Stimulated activated naive CD8-positive, alpha-beta T cell treated with anti-CD3 and anti-CD28 coated beads, Interleukin-15, Interleukin-2, amounts not matched to agents 100 U/mL and 50 U/mL, for 24 hours (primary cell): ENCODE results near the gene GRID2IP.
"Not testable (repeated sequence)": the region's sequence is repeated elsewhere in the genome, so short reads cannot be mapped to it uniquely, and the experiment has no call there.

Experiments
- ATAC-seq: fragments of 150-1000 bp; cut with Tn5 transposase; one replicate; pipeline ENCODE4 v1.10.0; 2021
- DNase-seq: peaks from one replicate; pipeline ENCODE4 v3.0.0; 2021

GRID2IP gene

GRCh38 chr7:6551016-6551511 lies at the start of gene GRID2IP:
GRID2IP (minus strand) TSS chr7:6551461; CDS start chr7:6551436, 25 bp downstream.
- DNase-seq (no peak), ATAC-seq (no peak)

DNA sequence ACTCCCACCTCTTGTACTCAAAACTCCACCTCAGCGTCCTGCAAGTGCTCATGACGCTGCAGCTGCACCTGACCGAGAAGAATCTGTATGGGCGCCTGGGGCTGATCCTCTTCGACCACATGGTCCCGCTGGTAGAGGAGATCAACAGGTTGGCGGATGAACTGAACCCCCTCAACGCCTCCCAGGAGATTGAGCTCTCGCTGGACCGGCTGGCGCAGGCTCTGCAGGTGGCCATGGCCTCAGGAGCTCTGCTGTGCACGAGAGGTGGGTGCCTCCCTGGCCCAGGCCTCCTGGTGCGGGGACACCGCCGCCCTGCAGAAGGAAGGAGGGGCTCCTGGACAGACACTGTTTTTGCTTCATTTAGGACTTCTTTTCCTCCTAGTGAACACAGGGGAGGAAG lies 48.8 kb upstream of the GRID2IP start:
- DNase-seq (no peak), ATAC-seq (no peak)

- DNase-seq (no peak), ATAC-seq (peak; percentile 3)
Measured at GRCh38 chr7:6590645-6591110, 39.4 kb upstream of the GRID2IP start.

GRCh38 chr7:6589829-6590644 lies 38.8 kb upstream of the GRID2IP start, which contains the start of gene INTS15:
INTS15 (plus strand) TSS chr7:6590021; CDS start chr7:6590284, 263 bp downstream.
- ATAC-seq, result peak; percentile 94
- DNase-seq, result peak; percentile 89

- DNase-seq (no peak), ATAC-seq (no peak)
Measured at GRCh38 chr7:6589151-6589828, 38.0 kb upstream of the GRID2IP start.

GRCh38 chr7:6588566-6588965 lies 37.3 kb upstream of the GRID2IP start:
- no peak for ATAC-seq
- no peak for DNase-seq

GRCh38 chr7:6585746-6586432 lies 34.6 kb upstream of the GRID2IP start:
- not testable (repeated sequence) for ATAC-seq, DNase-seq

GRCh38 chr7:6579446-6579845 lies 28.2 kb upstream of the GRID2IP start:
- no peak for DNase-seq
- ATAC-seq, result no peak

- no peak for ATAC-seq
- DNase-seq, result no peak
Measured at GRCh38 chr7:6578114-6579084, 27.1 kb upstream of the GRID2IP start.

DNA sequence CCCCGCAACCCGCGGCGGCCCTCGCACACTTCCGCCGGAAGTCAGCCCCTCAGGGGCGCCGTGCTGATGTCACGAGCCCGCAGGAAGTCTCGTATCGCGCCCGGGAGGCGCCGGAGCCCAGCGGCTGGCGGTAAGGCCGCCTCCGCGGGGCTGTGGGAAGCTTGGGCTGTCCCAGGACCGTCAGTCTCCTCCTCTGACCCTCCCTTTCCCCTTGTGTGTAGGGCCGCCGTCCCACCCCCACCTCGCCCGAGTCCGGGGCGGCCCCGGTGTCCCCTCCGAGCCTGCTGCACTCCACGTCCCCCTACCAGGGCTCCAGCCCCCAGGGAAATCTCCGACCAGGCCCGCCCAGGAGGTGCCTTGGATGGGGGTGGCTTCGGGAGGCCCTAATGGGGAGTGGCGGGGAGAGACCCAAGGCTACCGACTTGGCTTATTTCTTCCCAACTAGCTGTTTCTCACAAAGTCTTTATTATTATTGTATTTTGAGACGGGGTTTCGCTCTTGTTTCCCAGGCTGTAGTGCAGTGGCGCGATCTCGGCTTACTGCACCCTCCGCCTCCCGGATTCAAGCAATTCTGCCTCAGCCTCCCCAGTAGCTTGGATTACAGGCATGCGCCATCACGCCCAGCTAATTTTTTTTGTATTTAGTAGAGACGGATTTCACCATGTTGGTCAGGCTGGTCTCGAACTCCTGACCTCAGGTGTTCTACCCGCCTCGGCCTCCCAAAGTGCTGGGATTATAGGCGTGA lies 26.3 kb upstream of the GRID2IP start, which contains the start of gene ZDHHC4:
TSS of gene ZDHHC4 (plus strand) at position 86 of the 745 bp plus-strand sequence. CDS start 3,108 bp downstream, outside the sequence.
- DNase-seq (peak; percentile 94), ATAC-seq (peak; percentile 99)

DNA sequence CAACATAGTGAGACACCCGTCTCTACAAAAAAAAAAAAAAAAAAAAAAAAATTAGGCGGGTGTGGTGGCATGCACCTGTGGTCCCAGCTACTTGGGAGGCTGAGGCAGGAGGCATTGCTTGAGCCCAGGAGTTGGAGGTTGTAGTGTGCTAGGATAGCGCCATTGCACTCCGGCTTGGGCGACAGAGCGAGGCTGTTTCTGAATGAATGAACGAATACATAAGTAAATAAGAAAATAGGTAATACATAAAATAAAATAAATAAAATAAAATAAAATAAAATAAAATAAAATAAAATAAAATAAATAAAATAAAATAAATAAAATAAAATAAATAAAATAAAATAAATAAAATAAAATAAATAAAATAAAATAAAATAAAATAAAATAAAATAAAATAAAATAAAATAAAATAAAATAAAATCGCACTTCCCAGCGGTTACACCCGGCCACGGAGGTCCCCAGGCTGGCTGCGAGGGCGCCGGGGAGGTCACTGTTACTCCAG lies 25.7 kb upstream of the GRID2IP start:
- DNase-seq, result peak; percentile 19
- not testable (repeated sequence) for ATAC-seq

DNA sequence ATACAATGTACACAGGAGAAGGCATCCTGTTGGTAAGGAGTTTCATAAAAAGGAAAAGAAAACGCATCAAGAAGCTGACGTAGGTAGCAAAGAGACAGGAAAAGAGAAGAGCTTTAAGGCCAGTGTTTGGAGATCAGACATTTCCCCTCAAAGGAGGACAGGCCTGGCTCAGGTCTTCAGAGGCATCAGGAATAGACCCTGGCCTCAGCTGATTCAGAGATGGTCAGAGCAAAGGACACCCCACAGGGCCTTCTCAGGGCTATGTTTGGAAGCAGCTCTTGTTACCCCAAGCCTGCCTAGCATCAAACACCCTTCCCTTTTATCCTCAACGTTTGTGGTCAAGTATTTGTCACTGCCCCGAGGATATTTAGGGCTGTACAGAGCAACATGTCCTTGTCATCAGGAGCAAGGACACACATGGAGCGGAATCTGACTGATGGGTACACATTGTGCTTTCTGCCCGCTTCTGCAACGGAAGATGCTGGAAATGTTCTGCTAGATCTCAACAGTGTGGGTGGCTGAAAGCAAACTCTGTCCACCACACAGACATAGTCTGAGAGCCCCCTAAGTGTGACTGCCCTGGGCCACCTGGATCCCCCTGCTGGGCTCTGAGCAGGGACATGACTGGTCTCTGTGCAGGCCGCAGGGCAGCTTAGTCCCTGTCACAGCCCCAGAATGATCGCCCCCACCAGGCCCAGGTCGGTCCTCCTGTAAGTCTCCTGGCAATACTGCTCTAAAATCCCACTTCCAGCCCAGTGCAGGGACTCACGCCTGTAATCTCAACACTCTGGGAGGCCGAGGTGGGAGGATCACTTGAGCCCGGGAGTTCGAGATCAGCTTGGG lies 25.0 kb upstream of the GRID2IP start:
- ATAC-seq, result no peak

DNA sequence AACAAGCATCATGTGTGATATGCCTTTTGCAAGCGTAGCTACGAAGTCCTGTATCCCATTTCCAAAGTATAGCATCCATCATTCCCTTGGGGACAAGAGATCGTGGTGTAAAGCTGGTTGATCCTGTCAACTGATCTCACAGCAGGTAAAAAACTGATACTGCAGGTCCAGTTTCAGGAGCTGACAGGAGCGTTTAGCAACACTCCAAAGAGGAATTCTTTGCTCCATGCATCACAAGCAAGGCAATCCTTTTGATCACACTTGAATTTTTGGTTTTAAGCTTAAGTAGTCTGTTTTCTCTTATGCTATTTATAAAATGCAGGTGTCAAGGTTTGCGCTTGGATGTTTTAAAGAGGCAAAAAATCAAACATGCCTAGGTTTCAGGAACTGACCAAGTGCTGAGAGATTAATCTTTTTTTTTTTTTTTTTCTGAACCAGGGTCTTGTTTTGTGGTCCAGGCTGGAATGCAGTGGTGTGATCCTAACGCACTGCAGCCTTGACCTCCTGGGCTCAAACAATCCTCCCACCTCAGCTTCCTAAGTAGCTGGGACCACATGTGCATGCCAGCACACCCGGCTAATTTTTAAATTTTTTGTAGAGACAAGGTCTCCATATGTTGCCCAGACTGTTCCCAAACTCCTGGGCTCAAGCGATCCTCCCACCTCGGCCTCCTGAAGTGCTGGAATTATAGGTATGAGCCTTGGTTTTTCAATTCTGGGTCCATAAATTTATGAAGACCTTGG lies 24.2 kb upstream of the GRID2IP start:
- DNase-seq (no peak), ATAC-seq (no peak)

More for the DNA sequence above, 25.0 kb upstream of the GRID2IP start:
- DNase-seq, result peak; percentile 16

DNA sequence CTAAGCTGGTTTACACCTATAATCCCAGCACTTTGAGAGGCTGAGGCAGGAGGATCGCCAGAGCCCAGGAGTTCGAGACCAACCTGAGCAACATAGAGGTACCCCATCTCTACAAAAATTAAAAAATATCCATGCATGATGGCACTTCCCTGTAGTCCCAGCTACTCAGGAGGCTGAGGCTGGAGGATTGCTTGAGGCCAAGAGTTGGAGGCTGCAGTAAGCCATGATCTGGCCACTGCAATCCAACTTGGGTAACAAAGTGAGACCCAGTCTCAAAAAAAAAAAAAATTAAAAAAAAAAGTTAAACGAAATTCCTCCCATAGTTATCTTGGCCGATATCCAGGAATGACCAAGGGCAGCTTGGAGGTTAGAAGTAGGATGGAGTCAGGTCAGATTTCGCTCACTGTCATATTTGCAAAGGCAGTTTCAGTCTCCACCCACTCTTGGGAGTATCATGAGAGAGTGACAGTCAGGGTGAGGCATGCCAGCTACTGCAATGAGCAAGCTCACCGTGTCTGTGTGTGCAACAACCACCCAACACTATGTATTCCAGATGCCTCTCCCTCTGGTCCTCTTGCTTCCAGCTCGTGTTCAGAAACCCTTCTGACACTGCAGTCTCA lies 20.0 kb upstream of the GRID2IP start:
- ATAC-seq (peak; percentile 30), DNase-seq (no peak)

DNA sequence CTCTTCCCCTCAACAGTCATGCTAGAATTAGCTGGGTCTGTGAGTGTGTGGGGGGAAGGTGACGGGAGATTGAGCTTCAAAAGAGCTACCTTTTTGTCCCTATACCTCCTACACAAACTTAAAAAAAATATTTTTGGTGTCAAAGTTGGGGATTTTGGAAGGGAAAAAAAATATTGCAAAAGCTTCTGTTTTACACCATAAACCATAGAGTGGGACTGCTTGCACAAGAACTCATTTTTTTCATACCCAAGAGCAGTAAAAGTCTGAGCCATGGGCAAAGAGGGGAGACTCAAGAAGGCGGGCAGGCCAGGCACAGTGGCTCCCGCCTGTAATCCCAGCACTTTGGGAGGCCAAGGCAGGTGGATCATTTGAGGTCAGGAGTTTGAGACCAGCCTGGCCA lies 16.6 kb upstream of the GRID2IP start:
- DNase-seq (no peak), ATAC-seq (no peak)

- ATAC-seq, result no peak
- no peak for DNase-seq
Measured at GRCh38 chr7:6565655-6566054, 14.4 kb upstream of the GRID2IP start.

DNA sequence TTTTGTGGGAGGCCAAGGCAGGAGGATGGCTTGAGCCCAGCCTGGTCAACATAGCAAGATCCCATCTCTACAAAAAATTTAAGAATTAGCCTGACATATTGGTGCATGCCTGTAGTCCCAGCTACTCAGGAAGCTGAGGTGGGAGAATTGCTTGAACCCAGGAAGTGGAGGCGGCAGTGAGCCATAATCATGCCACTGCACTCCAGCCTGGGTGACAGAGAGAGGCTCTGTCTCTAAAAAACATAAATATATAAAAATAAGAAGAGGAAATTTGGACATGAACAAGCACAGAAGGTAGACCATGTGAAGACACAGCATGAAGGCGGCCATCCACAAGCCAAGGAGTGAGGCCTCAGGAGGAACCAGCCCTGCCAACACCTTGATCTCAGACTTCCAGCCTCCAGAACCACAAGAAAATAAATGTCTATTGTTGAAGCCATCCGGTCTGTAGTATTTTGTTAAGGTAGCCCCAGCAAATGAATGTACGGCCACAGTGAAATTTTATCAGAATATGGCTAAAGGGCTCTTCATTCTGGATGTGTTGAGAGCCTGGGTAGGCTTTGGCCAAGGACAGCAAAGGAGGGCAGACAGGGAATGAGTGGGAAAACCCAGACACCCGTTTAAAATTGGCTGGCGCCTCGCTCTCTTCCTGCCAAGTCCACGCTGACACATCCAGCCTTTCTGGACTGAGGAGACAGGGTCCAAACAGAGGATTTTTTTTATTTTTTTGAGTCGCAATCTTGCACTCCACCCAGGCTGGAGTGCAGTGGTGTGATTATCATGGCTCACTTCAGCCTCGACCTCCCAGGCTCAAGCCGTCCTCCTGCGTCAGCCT lies 12.9 kb upstream of the GRID2IP start:
- ATAC-seq, result no peak

More for the DNA sequence above, 12.9 kb upstream of the GRID2IP start:
- no peak for DNase-seq
